ENCODE data around the gene CDYL2.

DNA sequence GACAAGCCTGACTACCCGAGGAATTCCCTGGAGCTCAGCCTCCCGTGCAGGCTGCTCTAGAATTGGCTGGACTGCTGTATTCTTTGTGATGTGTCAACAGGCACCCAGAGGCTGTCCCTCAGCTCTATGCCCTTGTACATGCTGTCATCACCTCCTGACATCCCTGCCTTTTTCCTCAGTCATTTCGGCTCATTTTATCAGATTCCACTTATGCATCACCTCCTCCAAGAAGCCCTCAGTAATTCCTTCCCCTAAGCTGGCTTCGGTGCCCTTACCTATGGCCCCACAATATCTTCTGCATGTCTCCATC is 137.2 kb downstream of the CDYL2 start:
- TF ChIP-seq, protein P1, sequence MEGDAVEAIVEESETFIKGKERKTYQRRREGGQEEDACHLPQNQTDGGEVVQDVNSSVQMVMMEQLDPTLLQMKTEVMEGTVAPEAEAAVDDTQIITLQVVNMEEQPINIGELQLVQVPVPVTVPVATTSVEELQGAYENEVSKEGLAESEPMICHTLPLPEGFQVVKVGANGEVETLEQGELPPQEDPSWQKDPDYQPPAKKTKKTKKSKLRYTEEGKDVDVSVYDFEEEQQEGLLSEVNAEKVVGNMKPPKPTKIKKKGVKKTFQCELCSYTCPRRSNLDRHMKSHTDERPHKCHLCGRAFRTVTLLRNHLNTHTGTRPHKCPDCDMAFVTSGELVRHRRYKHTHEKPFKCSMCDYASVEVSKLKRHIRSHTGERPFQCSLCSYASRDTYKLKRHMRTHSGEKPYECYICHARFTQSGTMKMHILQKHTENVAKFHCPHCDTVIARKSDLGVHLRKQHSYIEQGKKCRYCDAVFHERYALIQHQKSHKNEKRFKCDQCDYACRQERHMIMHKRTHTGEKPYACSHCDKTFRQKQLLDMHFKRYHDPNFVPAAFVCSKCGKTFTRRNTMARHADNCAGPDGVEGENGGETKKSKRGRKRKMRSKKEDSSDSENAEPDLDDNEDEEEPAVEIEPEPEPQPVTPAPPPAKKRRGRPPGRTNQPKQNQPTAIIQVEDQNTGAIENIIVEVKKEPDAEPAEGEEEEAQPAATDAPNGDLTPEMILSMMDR (IDR thresholded peaks at IDR 0.05 in 4 of 5, conservative IDR thresholded peaks at IDR 0.05 in 1 of 5): no peak
- TF ChIP-seq POLR2A (IDR thresholded peaks at IDR 0.05): no peak
